ENCODE data around the gene LRRC59. TPM values are rescaled to one million over a fixed set of nuclear protein-coding genes. Genes with fewer than 3 reads are reported as not detected.
A peak's percentile ranks its signal among the peaks of the same experiment; 100 is the strongest.
"Not testable (repeated sequence)": the region's sequence is repeated elsewhere in the genome, so short reads cannot be mapped to it uniquely, and the experiment has no call there.

LRRC59 gene
- total RNA-seq, 1 donor from 2014 or later: 75.3 TPM

DNA sequence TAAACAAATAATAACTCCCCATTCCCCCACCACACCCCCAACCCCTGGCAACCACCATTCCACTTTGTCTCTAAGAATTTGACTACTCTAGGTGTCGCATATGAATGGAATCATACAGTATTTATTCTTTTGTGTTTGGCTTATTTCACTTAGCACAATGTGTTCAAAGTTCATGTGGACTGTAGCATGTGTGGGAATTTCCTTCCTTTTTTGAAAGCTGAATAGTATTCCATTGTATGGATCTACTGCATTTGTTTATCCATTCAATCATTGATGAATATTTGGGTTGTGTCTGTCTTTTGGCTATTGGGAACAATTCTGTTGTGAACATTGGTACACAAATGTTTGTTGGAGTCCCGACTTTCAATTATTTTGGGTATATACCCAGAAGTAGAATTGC lies 25.4 kb upstream of the LRRC59 start:
- no peak for DNase-seq (ENCODE audit: extremely low spot score, unreplicated experiment)
- H3K27ac Mint-ChIP-seq: no peak overlapping the region
- peaks cover 7% of the 10 kb centered on the region for H3K9me3 Mint-ChIP-seq
- TF ChIP-seq, protein P1, sequence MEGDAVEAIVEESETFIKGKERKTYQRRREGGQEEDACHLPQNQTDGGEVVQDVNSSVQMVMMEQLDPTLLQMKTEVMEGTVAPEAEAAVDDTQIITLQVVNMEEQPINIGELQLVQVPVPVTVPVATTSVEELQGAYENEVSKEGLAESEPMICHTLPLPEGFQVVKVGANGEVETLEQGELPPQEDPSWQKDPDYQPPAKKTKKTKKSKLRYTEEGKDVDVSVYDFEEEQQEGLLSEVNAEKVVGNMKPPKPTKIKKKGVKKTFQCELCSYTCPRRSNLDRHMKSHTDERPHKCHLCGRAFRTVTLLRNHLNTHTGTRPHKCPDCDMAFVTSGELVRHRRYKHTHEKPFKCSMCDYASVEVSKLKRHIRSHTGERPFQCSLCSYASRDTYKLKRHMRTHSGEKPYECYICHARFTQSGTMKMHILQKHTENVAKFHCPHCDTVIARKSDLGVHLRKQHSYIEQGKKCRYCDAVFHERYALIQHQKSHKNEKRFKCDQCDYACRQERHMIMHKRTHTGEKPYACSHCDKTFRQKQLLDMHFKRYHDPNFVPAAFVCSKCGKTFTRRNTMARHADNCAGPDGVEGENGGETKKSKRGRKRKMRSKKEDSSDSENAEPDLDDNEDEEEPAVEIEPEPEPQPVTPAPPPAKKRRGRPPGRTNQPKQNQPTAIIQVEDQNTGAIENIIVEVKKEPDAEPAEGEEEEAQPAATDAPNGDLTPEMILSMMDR (conservative IDR thresholded peaks at IDR 0.05): no peak
- H3K4me1 Mint-ChIP-seq (ENCODE audit: unreplicated experiment): peaks cover 35% of the 10 kb centered on the region
- peaks cover 5% of the 10 kb centered on the region for H3K36me3 Mint-ChIP-seq
- no peak overlapping the region for H3K4me3 Mint-ChIP-seq
- H3K27me3 Mint-ChIP-seq: no peaks in the 10 kb centered on the region

- peaks cover 5% of the 10 kb centered on the region for H3K36me3 Mint-ChIP-seq
- peaks cover 24% of the 10 kb centered on the region for H3K4me1 Mint-ChIP-seq (ENCODE audit: unreplicated experiment)
- no peaks in the 10 kb centered on the region for H3K27me3 Mint-ChIP-seq
- H3K9me3 Mint-ChIP-seq: peaks cover 7% of the 10 kb centered on the region
- TF ChIP-seq, protein P1 (conservative IDR thresholded peaks at IDR 0.05): no peak
- peak overlapping the region; percentile 84 for H3K27ac Mint-ChIP-seq
- H3K4me3 Mint-ChIP-seq: peak overlapping the region; percentile 57
- DNase-seq (ENCODE audit: extremely low spot score, unreplicated experiment): no peak
These were observed 24.2 kb upstream of the LRRC59 start for GRCh38 chr17:50421308-50422051.

GRCh38 chr17:50420419-50421112 lies 23.2 kb upstream of the LRRC59 start:
- peaks cover 21% of the 10 kb centered on the region for H3K4me1 Mint-ChIP-seq (ENCODE audit: unreplicated experiment)
- peaks cover 5% of the 10 kb centered on the region for H3K36me3 Mint-ChIP-seq
- no peak overlapping the region for H3K27ac Mint-ChIP-seq
- no peak for DNase-seq (ENCODE audit: extremely low spot score, unreplicated experiment)
- H3K4me3 Mint-ChIP-seq: no peak overlapping the region
- H3K9me3 Mint-ChIP-seq: peaks cover 7% of the 10 kb centered on the region
- no peaks in the 10 kb centered on the region for H3K27me3 Mint-ChIP-seq
- TF ChIP-seq, protein P1 (conservative IDR thresholded peaks at IDR 0.05): no peak

GRCh38 chr17:50419577-50419976 lies 22.3 kb upstream of the LRRC59 start:
- H3K27me3 Mint-ChIP-seq; DNase-seq (ENCODE audit: extremely low spot score, unreplicated experiment); H3K36me3 Mint-ChIP-seq; H3K9me3 Mint-ChIP-seq; H3K4me3 Mint-ChIP-seq; H3K27ac Mint-ChIP-seq: not testable (repeated sequence)
- H3K4me1 Mint-ChIP-seq (ENCODE audit: unreplicated experiment): peaks cover 21% of the 10 kb centered on the region

- DNase-seq (ENCODE audit: extremely low spot score, unreplicated experiment): no peak
- Mint-ChIP-seq H3K4me3 (no peak overlapping the region), H3K27me3 (no peaks in the 10 kb centered on the region), H3K9me3 (peaks cover 7% of the 10 kb centered on the region), H3K36me3 (peaks cover 5% of the 10 kb centered on the region), H3K27ac (no peak overlapping the region), H3K4me1 (ENCODE audit: unreplicated experiment) (peaks cover 5% of the 10 kb centered on the region)
- TF ChIP-seq, protein P1 (conservative IDR thresholded peaks at IDR 0.05): no peak
These were observed 17.5 kb upstream of the LRRC59 start for GRCh38 chr17:50414808-50415207.

DNA sequence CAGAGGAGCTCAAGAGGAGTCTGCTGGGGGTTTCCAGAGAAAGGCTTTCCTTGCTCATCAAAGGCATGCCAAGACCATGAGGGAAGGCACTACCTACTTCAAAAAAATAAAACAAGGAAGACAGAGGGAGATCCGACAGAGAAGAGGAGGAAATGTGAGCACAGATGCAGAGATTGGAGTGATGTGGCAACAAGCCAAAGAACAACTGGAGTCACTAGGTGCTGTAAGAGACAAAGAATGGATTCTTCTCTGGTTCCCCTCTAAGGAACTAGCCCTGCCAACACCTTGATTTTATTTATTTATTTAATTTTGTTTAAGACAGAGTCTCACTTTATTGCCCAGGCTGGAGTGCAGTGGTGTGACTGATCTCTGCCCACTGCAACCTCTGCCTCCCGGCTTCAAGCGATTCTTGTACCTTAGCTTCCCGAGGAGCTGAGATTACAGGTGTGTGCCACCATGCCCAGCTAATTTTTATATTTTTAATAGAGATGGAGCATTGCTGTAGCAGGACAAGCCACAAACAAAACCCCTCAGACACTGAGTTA lies 14.9 kb upstream of the LRRC59 start:
- DNase-seq (ENCODE audit: extremely low spot score, unreplicated experiment): no peak
- H3K9me3 Mint-ChIP-seq: no peaks in the 10 kb centered on the region
- TF ChIP-seq, protein P1 (conservative IDR thresholded peaks at IDR 0.05): no peak
- no peaks in the 10 kb centered on the region for H3K4me1 Mint-ChIP-seq (ENCODE audit: unreplicated experiment)
- no peak overlapping the region for H3K27ac Mint-ChIP-seq
- H3K36me3 Mint-ChIP-seq: no peaks in the 10 kb centered on the region
- no peaks in the 10 kb centered on the region for H3K27me3 Mint-ChIP-seq
- no peak overlapping the region for H3K4me3 Mint-ChIP-seq
